Right ventricle myocardium superior (tissue), 1 donor: Measurements from ENCODE around the gene HNRNPH2. TPM values are rescaled to one million over a fixed set of nuclear protein-coding genes. Genes with fewer than 3 reads are reported as not detected.

Experiments used
- ATAC-seq: fragments of 200-7000 bp; cut with Tn5 transposase; one replicate; pipeline ENCODE4 v1.9.1; 2020; ENCODE audit warnings: mild to moderate bottlenecking; ENCODE audit not compliant: poor library complexity
- DNase-seq: peaks from one replicate; pipeline ENCODE4 v3.0.0-alpha.2; 2020
- intact Hi-C: fragments of 100-400 bp; cut with DNase I; formaldehyde crosslinking; loops from one replicate; pipeline ENCODE4 v1.11.2; 2022
- total RNA-seq: library from RNA; stranded (reverse); fragmentation: NEBNext Ultra II Directional; extraction: Animal tissue kit (Norgen Biotek cat#: 25700); gene quantifications from one replicate; pipeline ENCODE4 v1.2.1, GENCODE V29; 2021
- donor health status: DM: no; HTN: yes; CAD: no; lungs with severe emphysema.

The HNRNPH2 gene
- total RNA-seq, 1 donor from 2014 or later, result 46.9 TPM

DNA sequence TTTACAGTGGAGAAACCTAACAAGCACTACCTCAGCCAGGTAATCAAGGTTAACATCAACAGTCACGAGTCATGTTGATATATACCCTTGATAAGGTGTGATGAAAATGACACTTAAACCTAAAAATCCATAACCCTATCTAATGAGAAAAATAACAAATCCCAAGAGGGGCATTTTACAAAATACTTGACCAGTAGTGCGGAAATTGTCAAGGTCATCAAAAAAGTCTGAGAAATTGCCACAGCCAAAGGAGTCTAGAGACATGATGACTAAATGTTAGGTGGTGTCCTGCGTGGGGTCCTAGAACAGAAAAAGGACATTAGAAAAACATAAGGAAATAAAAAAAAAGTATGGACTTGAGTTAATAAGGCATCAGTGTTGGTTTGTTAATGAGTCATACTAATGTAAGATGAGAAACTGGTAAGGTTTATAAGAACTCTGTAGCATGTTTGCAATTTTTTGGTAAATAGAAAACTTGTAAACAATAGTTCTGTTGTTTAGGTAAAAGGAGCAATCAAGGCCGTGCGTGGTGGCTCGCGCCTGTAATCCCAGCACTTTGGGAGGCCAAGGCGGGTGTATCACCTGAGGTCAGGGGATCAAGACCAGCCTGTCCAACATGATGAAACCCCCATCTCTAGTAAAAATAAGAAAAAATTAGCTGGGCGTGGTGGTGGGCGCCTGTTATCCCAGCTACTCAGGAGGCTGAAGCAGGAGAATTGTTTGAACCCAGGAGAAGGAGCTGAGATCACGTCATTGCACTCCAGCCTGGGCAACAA lies 14.3 kb upstream of the HNRNPH2 start:
- DNase-seq (no peak), ATAC-seq (no peak)
- intact Hi-C loops, result no loop called here

DNA sequence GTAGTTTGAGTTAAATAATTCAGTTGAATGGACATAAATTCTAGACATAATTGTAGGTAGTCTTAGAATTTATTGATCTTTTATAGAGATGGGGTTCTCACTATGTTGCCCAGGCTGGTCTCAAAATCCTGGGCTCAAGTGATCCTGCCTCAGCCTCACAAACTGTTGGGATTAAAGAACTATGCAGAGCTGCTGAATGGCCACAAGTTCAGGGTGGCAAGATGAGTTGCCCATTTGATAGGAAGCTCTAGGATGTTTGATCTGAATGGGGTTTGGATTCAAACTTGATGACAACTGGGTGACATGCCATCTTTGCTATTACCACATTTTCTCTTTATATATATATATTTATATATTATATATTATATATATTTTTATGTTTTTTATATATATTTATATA lies 13.7 kb upstream of the HNRNPH2 start:
- DNase-seq, result no peak
- intact Hi-C loops, result no loop called here
- ATAC-seq, result no peak

DNA sequence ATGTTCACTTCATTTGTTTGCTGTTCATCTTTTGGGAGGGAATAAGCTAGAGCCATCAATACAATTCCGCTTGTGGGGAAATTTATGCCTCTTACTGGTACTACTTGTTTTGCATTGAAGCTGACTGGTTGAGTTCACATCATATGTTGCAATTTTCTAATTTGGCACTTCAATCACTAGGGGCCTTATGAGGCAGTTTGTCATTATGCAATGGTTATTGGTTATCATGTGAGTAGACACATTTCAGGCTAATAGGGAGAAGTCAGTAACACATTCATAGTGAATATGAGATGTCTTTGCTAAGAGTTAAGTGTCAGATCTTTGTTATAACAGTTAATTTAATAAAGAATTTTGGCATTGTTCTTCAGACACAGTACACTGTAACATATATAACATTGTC lies 12.2 kb upstream of the HNRNPH2 start:
- ATAC-seq (no peak), DNase-seq (no peak)
- intact Hi-C loops, result no loop called here

DNA sequence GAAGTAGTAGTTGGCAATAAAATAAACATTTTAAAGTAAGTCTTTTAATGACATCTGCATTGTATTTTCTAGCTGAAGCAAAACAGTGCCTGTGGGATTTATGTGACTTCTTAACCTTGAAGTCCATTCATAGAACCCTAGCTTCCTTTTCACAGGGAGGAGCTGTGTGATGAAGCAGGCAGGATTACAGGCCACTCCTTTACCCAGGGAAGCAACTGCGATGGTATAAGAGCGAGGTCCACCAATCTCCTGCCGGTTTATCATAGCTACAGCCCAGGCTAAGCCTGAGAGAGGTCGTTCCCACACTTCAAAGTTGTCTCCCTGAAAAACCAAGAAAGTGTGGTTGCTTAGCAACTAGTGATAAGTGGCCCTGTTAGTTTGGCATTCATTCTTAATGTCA lies 10.2 kb upstream of the HNRNPH2 start:
- no peak for DNase-seq
- intact Hi-C loops, result no loop called here
- ATAC-seq, result no peak

DNA sequence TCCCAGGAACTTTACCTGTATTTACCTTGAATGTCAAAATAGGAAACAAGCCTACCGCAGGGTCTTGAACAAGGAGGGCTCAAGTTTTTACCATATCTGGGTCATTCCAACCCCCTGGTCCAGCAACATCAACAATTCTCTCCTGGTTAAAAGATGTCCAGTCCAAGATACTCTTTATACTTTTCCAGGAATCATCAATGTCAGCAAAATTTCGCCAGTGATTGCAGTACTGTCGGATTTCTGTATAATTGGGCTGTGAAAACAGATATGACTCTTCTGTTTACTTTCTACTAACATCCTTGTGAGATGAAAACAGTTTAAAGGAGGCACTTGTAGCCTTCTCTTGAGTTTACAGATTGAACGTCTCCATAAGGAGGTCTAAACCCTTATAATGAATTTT lies 9.3 kb upstream of the HNRNPH2 start:
- DNase-seq (no peak), ATAC-seq (no peak)
- intact Hi-C loops, result no loop called here

DNA sequence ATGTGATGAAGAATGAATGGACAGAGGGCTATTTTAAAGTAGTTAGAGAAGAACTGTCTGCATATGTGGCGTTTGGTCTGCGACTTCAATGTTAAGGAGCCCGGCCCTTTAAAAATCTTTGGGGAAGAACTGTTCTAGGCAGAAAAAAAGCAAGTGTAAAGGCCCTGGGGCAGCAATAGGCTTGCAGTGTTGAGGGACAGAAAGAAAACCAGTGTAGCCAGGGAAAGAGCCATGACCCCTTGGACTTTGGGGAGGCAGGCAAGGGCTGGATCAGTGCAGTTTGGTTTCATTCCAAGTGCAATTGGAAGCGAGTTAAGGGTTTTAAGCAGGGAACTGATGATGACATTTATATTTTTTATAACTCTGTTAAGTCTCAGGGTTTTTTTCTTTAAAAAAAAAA lies 8.2 kb upstream of the HNRNPH2 start:
- intact Hi-C loops, result no loop called here
- no peak for ATAC-seq

DNA sequence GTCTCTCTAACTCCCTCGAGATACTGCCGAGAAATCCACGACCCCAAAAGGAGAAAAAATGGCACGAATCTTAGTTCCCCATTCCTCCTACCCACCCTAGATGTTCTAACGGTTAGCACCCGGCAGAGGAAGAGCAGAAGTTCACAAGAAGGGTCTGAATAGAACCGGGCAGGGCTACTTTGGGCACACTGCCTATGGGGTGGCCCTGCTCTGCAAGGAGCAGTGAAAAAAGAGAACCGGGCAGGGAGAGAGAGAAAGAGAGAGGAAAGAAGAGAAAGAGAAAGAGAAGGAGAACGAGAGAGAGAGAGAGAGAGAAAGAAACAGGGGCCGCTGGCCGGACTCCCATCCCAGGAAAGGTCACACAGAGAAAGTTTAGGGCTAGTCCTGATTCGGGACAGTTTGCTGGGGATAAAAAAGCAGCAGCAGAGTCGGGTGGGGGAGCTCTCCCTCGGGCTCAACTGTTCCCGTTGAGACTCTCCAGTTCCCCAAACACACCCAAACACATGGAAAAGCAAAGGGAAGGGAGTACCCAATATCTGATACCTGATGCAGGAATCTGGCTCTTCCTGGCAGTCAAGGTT lies 765 bp upstream of the HNRNPH2 start:
- intact Hi-C loops, result no loop called here

More for the DNA sequence above, 8.2 kb upstream of the HNRNPH2 start:
- no peak for DNase-seq

DNA sequence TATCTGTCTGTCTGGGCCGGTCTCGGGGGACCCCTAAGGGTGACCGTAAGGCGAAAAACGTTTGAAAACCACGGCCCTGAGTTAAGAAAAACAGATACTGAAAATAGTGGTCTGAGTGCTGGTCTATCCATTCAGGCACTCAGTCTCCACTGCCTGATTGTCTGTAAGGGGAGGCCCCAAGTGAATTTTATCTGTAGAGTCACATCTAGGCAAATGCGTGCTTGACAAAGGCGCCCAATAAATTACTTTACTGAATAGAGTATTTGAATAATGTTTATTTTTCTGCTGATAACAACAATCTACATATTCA lies 465 bp downstream of the HNRNPH2 start:
- ATAC-seq (peak; percentile 7), DNase-seq (no peak)
- intact Hi-C loops, result no loop called here

More for the DNA sequence above, 765 bp upstream of the HNRNPH2 start:
- peak; percentile 8 for ATAC-seq
- no peak for DNase-seq

DNA sequence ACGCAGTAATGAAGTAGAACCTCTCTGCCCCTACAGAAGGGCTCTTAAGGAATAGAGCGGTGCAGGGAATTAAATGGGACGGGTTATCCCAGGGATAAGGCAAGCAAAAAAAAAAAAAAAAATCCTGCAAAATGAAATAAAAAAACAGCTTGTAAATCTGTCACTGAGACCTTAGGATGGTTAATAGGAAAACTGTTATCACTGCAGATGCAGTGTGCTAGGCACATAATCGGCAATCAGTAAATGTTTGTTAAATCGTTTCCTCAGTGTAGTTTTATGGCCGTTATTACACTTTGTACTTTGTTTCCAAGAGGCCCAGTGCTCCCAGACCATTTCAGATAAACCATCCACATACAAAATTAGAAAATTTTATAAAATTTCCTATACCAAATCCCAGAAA lies 1.0 kb downstream of the HNRNPH2 start:
- DNase-seq (no peak), ATAC-seq (no peak)
- intact Hi-C loops, result no loop called here

DNA sequence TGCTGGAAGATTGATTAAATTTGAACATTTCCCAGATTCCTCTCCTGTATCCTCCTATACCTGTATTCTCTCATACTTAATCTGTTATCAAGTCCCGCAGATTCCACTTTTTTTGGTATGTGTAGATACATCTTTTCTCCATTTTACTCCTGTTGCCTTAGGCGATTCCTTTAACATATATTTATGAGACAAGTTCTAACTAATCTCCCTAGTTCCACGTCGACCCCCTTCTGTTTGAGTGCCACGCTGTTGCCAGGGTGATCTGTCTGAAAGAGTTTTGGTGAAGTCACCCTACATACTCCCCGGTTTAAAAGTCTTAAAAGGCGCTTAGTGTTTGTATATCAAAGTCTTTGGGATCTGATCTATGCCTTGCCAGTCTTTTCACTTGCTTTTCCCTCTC lies 2.4 kb downstream of the HNRNPH2 start:
- DNase-seq, result no peak
- intact Hi-C loops, result no loop called here
- ATAC-seq, result no peak

DNA sequence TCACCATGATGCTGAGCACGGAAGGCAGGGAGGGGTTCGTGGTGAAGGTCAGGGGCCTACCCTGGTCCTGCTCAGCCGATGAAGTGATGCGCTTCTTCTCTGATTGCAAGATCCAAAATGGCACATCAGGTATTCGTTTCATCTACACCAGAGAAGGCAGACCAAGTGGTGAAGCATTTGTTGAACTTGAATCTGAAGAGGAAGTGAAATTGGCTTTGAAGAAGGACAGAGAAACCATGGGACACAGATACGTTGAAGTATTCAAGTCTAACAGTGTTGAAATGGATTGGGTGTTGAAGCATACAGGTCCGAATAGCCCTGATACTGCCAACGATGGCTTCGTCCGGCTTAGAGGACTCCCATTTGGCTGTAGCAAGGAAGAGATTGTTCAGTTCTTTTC lies 4.0 kb downstream of the HNRNPH2 start:
- intact Hi-C loops, result no loop called here
- DNase-seq (no peak), ATAC-seq (no peak)

DNA sequence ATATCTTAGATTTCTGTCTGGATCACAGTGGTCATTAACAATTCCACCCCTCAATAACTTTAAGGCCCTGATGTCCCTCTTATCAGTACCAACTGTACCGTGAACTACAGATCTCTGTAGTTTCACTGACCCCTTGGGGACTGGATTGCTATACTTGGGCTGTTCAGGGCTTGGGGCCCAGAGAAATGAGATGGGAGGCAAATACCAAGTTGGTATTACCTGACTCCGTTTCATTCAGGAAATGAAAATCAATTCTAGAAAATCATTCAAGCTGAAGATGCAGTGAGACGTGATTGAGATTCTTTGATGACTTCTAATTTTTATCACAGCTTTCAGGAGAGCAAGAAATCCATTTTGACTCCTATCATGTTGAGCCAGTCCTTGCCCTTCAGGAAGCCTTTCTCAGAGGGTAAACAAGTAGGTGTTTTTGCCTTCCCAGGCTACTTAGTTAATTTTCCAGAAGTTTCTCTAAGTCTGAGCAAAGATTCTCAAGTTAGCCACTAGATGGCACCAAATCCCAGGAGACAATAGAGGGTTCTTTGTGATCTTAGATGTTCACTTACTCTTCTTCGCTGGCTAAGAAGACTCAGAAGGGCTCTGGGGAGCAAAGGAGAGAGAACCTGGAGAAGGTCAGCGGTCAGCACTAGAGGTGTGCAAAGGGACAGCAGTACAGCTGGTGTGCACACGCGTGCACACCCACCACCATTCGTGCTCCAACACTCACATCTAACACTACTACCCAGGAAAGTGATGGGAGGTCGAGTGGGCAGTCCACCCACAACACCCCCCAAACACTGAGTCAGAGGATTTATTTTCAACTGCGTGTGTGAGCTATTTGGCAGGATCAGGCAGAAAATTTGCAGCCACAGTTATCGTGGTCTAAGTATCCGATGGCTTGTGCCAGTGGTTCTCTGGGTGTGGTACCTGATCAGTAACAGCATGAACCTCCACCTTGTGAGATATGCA lies 7.4 kb downstream of the HNRNPH2 start:
- DNase-seq (no peak), ATAC-seq (peak; percentile 55)
- intact Hi-C loops, result no loop called here

DNA sequence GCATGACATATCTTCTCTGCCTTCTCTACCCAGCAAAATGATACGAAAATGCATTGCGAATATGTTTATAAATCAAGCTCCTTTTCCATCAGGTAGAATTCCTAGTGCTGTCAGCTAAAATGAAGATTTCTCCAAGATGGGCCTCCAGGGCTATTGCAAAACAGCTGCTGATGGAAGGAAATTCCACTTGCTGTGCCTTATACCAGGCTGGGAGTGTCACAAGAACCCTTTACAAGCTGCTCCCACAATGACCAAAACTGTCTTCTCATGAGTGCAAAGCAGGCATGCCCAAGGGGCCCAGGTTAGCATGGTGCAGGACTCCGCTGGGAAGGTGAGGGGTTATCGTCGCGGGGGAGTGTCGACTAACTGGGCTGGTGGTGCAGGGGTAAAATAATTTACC lies 8.7 kb downstream of the HNRNPH2 start:
- ATAC-seq (no peak), DNase-seq (no peak)
- intact Hi-C loops, result no loop called here

DNA sequence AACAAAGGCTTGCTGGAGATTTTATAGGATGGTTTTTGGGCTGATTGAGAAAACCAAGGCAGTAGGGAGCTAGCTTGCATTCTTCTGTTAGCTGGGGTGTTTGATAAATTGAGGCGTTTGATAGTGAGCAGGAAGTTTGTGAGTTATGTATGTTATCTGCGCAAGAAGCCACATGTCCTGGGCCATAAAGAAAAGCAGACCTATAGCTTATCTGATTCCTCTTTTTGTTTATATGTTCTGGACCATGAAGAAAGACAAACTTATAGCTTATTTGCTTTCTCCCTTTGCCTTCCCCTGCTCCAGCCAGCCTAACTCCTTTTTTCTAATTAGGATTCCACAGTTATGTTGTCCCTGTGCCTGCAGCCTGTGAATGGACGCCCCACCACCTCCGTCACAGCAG lies 9.2 kb downstream of the HNRNPH2 start:
- ATAC-seq (no peak), DNase-seq (no peak)
- intact Hi-C loops, result no loop called here

DNA sequence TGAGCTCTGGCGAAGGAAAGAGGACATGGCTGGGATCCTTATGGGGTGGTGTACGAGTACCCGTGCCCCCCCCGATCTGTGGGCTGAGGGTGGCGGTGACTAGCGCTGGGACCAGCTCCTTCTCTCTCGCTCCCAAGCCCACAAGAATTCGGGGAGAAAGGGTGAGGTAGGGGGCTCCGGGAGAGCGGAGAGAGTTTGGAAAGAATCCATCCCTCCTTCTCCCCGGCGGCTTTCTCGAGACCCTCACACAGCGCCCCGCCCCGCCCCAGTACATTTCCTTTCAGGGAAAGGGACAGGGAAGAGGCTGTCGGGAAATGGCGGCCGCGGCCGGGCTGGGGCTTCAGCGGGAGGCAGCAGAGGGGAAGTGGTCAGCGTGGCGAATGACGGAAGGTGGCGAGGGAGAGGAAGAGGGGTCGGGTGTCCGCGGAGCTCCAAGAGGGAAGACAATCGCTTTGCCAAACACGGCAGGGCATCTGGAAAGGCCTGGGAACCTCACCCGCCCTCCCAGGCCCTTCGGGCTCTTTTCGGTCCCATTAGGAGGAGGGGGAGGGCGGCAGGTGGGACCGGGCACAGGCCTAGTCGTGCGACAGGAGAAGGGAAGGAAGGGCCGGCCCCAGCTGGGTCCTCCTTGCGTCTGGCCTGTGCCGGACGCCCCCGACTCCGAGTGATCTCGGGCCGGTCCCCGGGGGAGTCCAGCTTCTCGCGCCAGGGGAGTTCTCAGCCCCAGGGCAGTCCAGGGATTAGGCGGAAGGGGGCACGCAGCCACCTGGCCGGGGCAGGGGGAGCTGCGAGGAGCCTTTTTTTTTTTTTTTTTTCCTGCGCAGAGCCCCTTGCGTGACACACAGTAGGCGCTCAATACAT lies 10.2 kb downstream of the HNRNPH2 start:
- ATAC-seq (peak; percentile 92), DNase-seq (peak; percentile 83)
- intact Hi-C loops, result no loop called here

DNA sequence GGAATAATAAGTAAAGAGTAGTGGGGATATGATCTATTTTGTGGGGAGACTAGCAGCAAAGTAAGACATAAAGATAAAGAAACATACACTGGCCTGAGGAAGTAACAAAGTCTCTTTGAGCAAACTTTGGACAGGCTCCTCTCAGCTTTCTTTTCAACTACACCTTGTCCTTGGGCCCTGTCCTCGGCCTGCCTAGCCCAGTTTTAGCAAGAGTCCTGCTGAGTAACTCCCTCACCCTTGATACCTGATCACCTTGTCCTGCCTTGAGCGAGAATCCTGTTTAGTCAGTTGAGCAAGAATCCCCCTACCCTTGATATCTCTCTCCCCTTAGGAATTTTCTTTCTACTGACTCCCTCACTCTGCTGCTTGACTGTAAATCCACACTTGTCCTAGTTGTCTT lies 11.5 kb downstream of the HNRNPH2 start:
- DNase-seq (no peak), ATAC-seq (no peak)
- intact Hi-C loops, result no loop called here

DNA sequence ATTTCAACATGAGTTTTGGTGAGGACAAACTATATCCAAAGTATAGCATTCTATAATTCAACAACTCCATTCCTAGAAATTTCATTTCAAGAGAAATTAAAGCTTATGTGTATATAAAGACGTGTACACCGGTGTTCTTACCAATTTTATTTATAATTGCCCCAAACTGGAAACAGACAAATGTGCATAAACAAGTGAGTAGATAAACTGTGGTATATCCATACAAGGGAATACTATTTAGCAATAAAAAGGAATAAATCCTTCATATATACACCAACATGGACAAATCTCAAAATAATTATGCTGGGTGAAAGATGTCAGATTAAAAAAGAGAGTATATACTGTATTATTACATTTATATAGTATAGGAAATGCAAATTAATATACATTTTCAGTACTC lies 19.9 kb downstream of the HNRNPH2 start:
- DNase-seq (no peak), ATAC-seq (no peak)
- intact Hi-C loops, result no loop called here

DNA sequence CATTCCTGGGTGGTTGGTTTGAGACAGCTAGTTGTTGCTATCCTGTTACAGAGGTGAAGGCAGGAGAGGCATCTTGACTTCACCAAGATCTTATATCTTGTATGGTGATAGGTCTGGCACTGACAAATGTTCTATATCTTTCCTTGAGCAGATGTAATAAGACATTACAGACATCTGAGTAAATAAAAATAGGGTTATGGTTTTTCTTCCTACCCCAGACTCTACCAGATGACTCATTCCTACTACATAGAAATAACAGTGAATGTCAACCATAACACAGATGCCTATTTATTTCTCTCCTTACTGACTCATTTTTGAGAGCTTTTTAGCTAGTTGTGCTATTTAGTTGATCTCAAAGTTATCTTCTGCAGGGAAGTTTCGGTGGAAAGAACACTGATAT lies 21.9 kb downstream of the HNRNPH2 start:
- intact Hi-C loops, result no loop called here
- ATAC-seq (no peak), DNase-seq (no peak)
